Liver (tissue), 9 donors: ENCODE data around the gene NFKB2. TPM values are rescaled to one million over a fixed set of nuclear protein-coding genes. Genes with fewer than 3 reads are reported as not detected.

Experiments
- DNase-seq: peaks from one replicate; pipeline ENCODE4 v3.0.0-alpha.2; 2017; ENCODE audit warnings: low spot score
- H3K27ac ChIP-seq, 2 donors: one replicate each; pipeline ENCODE4 v1.7.0; 2013; ENCODE audit warnings: inconsistent platforms in 2 of 2, low read length in 2 of 2, control low read depth in 1 of 2, low read depth in 1 of 2, mild to moderate bottlenecking in 1 of 2
- H3K27me3 ChIP-seq, 4 donors: one replicate each; pipeline versions ENCODE4 v1.6.1 to v1.7.0; 2013; ENCODE audit warnings: low read length in 3 of 4, inconsistent platforms in 1 of 4, mild to moderate bottlenecking in 1 of 4, moderate library complexity in 1 of 4; ENCODE audit not compliant: control insufficient read depth in 4 of 4, insufficient read depth in 4 of 4
- H3K36me3 ChIP-seq, 4 donors: one replicate each; pipeline versions ENCODE4 v1.6.1 to v1.7.0; 2013; ENCODE audit warnings: low read length in 3 of 4, mild to moderate bottlenecking in 3 of 4, low read depth in 1 of 4, moderate library complexity in 1 of 4; ENCODE audit not compliant: control insufficient read depth in 4 of 4, insufficient read depth in 3 of 4
- H3K4me1 ChIP-seq, 4 donors: one replicate each; pipeline versions ENCODE4 v1.6.1 to v1.7.0; 2013; ENCODE audit warnings: low read length in 3 of 4, mild to moderate bottlenecking in 3 of 4, moderate library complexity in 1 of 4; ENCODE audit not compliant: control insufficient read depth in 4 of 4, insufficient read depth in 4 of 4
- H3K4me3 ChIP-seq, 3 donors: one replicate each; pipeline versions ENCODE4 v1.6.1 to v1.7.0; 2013; ENCODE audit warnings: low read length in 3 of 3, control low read depth in 1 of 3, low read depth in 1 of 3, mild to moderate bottlenecking in 1 of 3
- H3K9ac ChIP-seq, 2 donors: one replicate each; pipeline ENCODE4 v1.7.0; 2013; ENCODE audit warnings: low read length in 2 of 2, mild to moderate bottlenecking in 2 of 2, moderate library complexity in 2 of 2, control low read depth in 1 of 2, low read depth in 1 of 2
- H3K9me3 ChIP-seq, 4 donors: one replicate each; pipeline versions ENCODE4 v1.6.1 to v1.7.0; 2013; ENCODE audit warnings: low read length in 3 of 4; ENCODE audit not compliant: control insufficient read depth in 4 of 4
- CTCF ChIP-seq: fragments of 150-350 bp; IDR thresholded peaks from 2 replicates; pipeline ENCODE4 v1.5.1; 2017; ENCODE audit warnings: improper control_type of control experiment, low read depth, low read length; ENCODE audit not compliant: missing input control
- EGR1 ChIP-seq, 2 donors: IDR thresholded peaks; 2 replicates each; pipeline ENCODE4 v1.6.1; 2016 to 2018; ENCODE audit warnings: antibody characterized with exemption in 2 of 2, low read depth in 2 of 2
- FOXA1 ChIP-seq: IDR thresholded peaks from 2 replicates; pipeline ENCODE4 v1.6.1; 2016; ENCODE audit warnings: antibody characterized with exemption
- FOXA2 ChIP-seq: IDR thresholded peaks from 2 replicates; pipeline ENCODE4 v1.6.1; 2016; ENCODE audit warnings: antibody characterized with exemption
- GABPA ChIP-seq, 2 donors: IDR thresholded peaks in 1 of 2; conservative IDR thresholded peaks in 1 of 2; 2 replicates each; pipeline ENCODE4 v1.6.1; 2016; ENCODE audit warnings: antibody characterized with exemption in 2 of 2, mild to moderate bottlenecking in 1 of 2, moderate library complexity in 1 of 2
- HNF4A ChIP-seq, 2 donors: conservative IDR thresholded peaks; 2 replicates each; pipeline ENCODE4 v1.6.1; 2016; ENCODE audit warnings: antibody characterized with exemption in 2 of 2, mild to moderate bottlenecking in 2 of 2
- HNF4G ChIP-seq: IDR thresholded peaks from 2 replicates; pipeline ENCODE4 v1.6.1; 2016; ENCODE audit warnings: antibody characterized with exemption
- JUND ChIP-seq, 2 donors: IDR thresholded peaks; 2 replicates each; pipeline ENCODE4 v1.6.1; 2016; ENCODE audit warnings: antibody characterized with exemption in 2 of 2
- MAX ChIP-seq: IDR thresholded peaks from 2 replicates; pipeline ENCODE4 v1.6.1; 2016; ENCODE audit warnings: antibody characterized with exemption
- NR2F2 ChIP-seq: IDR thresholded peaks from 2 replicates; pipeline ENCODE4 v1.6.1; 2016; ENCODE audit warnings: antibody characterized with exemption
- RAD21 ChIP-seq, 2 donors: IDR thresholded peaks; 2 replicates each; pipeline ENCODE4 v1.6.1; 2016; ENCODE audit warnings: antibody characterized with exemption in 2 of 2, mild to moderate bottlenecking in 2 of 2
- RXRA ChIP-seq, 2 donors: IDR thresholded peaks; 2 replicates each; pipeline ENCODE4 v1.6.1; 2017 to 2018; ENCODE audit warnings: antibody characterized with exemption in 2 of 2, mild to moderate bottlenecking in 1 of 2
- SP1 ChIP-seq: IDR thresholded peaks from 2 replicates; pipeline ENCODE4 v1.6.1; 2018; ENCODE audit warnings: antibody characterized with exemption, mild to moderate bottlenecking
- TAF1 ChIP-seq: conservative IDR thresholded peaks from 2 replicates; pipeline ENCODE4 v1.6.1; 2016; ENCODE audit warnings: antibody characterized with exemption, mild to moderate bottlenecking
- YY1 ChIP-seq: IDR thresholded peaks from 2 replicates; pipeline ENCODE4 v1.6.1; 2016; ENCODE audit warnings: antibody characterized with exemption, mild to moderate bottlenecking
- ZBTB33 ChIP-seq: IDR thresholded peaks from 2 replicates; pipeline ENCODE4 v1.6.1; 2016; ENCODE audit warnings: antibody characterized with exemption
- WGBS: extraction: QIAGEN DNeasy Blood & Tissue Kit; methylation state at CpG from one replicate; pipeline ENCODE4 v1.1.7; 2013; 5-methylcytosine and 5-hydroxymethylcytosine counted together
- polyA plus RNA-seq, 2 donors: library from polyadenylated mRNA; stranded (reverse) in 1 of 2; unstranded in 1 of 2; fragments of 200-250 nt in 1 of 2; fragments of >200 nt in 1 of 2; fragmentation: Nextera tagmentation in 1 of 2; extraction: Ambion mirVana in 1 of 2; gene quantifications; one replicate each; pipeline versions ENCODE4 v1.2.1 to v1.2.3, GENCODE V29; 2013 to 2015
- total RNA-seq, 2 donors: library from RNA; depleted of rRNA; stranded (reverse); fragments of >200 nt; gene quantifications; one replicate each; pipeline ENCODE4 v1.2.3, GENCODE V29; 2014
- TF ChIP-seq, protein P1 (sequence below): IDR thresholded peaks from 2 replicates; pipeline ENCODE4 v1.6.1; 2016; ENCODE audit warnings: antibody characterized with exemption
- TF ChIP-seq, protein P2 (sequence below): IDR thresholded peaks from 2 replicates; pipeline ENCODE4 v1.6.1; 2016; ENCODE audit warnings: antibody characterized with exemption, mild to moderate bottlenecking
- donor health status: healthy.
- donor health status: healthy.
- donor health status: healthy.
- donor health status: healthy.
- donor health status: healthy.

Gene NFKB2
- total and polyA plus RNA-seq, 4 donors, result 1.8 to 8.5 (median 7.1) TPM

- H3K27me3 ChIP-seq, result no peaks in the 10 kb centered on the region
- H3K9ac ChIP-seq, result no peak overlapping the region
- peaks cover 0 to 35% (median 28%) of the 10 kb centered on the region in 4 donors for H3K4me1 ChIP-seq
- no peak overlapping the region for H3K4me3 ChIP-seq
- WGBS, result 71% methylated on average over 5 of the region's 5 CpGs
- H3K36me3 ChIP-seq, result no peaks in the 10 kb centered on the region
- H3K9me3 ChIP-seq, result no peaks in the 10 kb centered on the region
- H3K27ac ChIP-seq, result peak overlapping the region; percentile 42 to 85
- TF ChIP-seq, protein P1, sequence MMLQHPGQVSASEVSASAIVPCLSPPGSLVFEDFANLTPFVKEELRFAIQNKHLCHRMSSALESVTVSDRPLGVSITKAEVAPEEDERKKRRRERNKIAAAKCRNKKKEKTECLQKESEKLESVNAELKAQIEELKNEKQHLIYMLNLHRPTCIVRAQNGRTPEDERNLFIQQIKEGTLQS, result no peak
- no peak for DNase-seq
These were observed 38.1 kb downstream of the NFKB2 start for GRCh38 chr10:102433619-102434046.

DNA sequence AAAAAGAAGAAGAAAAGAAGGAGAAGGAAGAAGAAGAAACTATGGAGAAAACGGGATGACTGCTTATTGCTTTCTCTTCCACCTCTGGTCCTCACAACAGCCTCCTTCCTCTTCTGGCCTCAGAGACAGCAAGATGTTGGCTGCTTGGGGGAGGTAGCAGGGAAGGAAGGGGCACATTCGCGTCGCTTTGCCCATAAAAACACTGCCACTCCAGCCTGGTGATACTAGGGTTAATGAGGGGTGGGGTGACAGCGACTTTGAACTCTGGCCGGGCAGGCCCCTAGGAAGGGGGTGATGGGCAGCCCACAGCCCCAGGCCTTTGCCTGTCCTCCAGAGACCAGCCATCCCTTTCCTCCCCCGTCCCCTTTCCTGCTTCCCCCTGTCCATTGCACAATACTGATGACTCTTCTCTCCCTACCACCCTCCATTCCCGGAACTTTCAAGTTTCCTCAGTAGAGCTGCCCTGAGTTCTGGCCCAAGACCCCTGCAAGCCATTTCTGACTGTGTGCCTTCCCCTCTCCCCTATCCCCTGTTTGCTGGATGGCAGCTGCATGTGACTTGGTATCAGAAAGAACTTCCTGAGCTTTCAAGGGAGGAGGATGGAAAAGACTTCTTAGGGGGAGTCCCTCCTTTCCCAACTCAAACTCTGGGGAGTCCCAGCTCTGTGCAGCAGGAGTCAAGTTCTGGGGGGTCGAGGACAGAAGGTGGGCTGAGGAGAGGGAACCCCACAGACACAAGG lies 39.1 kb downstream of the NFKB2 start:
- Histone ChIP-seq H3K4me1 (peaks cover 0 to 35% (median 28%) of the 10 kb centered on the region in 4 donors), H3K4me3 (no peak overlapping the region), H3K27ac (peak overlapping the region; percentile 47 to 85), H3K27me3 (no peaks in the 10 kb centered on the region), H3K36me3 (no peaks in the 10 kb centered on the region), H3K9me3 (no peaks in the 10 kb centered on the region), H3K9ac (no peak overlapping the region)
- no peak for DNase-seq
- no peak for TF ChIP-seq EGR1 (IDR thresholded peaks at IDR 0.05; ENCODE audit: low read depth in 2 of 2)
- no peak for TF ChIP-seq CTCF
- TF ChIP-seq, protein P2, sequence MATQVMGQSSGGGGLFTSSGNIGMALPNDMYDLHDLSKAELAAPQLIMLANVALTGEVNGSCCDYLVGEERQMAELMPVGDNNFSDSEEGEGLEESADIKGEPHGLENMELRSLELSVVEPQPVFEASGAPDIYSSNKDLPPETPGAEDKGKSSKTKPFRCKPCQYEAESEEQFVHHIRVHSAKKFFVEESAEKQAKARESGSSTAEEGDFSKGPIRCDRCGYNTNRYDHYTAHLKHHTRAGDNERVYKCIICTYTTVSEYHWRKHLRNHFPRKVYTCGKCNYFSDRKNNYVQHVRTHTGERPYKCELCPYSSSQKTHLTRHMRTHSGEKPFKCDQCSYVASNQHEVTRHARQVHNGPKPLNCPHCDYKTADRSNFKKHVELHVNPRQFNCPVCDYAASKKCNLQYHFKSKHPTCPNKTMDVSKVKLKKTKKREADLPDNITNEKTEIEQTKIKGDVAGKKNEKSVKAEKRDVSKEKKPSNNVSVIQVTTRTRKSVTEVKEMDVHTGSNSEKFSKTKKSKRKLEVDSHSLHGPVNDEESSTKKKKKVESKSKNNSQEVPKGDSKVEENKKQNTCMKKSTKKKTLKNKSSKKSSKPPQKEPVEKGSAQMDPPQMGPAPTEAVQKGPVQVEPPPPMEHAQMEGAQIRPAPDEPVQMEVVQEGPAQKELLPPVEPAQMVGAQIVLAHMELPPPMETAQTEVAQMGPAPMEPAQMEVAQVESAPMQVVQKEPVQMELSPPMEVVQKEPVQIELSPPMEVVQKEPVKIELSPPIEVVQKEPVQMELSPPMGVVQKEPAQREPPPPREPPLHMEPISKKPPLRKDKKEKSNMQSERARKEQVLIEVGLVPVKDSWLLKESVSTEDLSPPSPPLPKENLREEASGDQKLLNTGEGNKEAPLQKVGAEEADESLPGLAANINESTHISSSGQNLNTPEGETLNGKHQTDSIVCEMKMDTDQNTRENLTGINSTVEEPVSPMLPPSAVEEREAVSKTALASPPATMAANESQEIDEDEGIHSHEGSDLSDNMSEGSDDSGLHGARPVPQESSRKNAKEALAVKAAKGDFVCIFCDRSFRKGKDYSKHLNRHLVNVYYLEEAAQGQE, result no peak
- no peak for TF ChIP-seq MAX
- TF ChIP-seq FOXA1, result no peak
- TF ChIP-seq RAD21 (IDR thresholded peaks at IDR 0.05), result no peak
- TF ChIP-seq YY1, result no peak
- no peak for TF ChIP-seq HNF4G
- TF ChIP-seq FOXA2, result no peak
- TF ChIP-seq, protein P1, result no peak
- no peak for TF ChIP-seq TAF1
- no peak for TF ChIP-seq JUND (IDR thresholded peaks at IDR 0.05)
- TF ChIP-seq SP1, result no peak
- TF ChIP-seq RXRA (IDR thresholded peaks at IDR 0.05), result no peak
- TF ChIP-seq ZBTB33, result no peak
- no peak for TF ChIP-seq GABPA (IDR thresholded peaks at IDR 0.05 in 1 of 2, conservative IDR thresholded peaks at IDR 0.05 in 1 of 2)
- no peak for TF ChIP-seq NR2F2
- no peak for TF ChIP-seq HNF4A (conservative IDR thresholded peaks at IDR 0.05)
- WGBS, result 41% methylated on average over 9 of the region's 9 CpGs
